Adipocyte (in vitro differentiated cells): ENCODE results near the gene ARHGAP35.
"Not testable (repeated sequence)": the region's sequence is repeated elsewhere in the genome, so short reads cannot be mapped to it uniquely, and the experiment has no call there.

Experiments used
- DNase-seq: peaks from one replicate; pipeline ENCODE4 v3.0.0-alpha.2; 2015; ENCODE audit warnings: low read depth
- H3K27me3 ChIP-seq: replicated peaks from 2 replicates; pipeline ENCODE4 v1.7.0; 2013; ENCODE audit warnings: mild to moderate bottlenecking, low read length, moderate library complexity; ENCODE audit not compliant: control insufficient read depth, insufficient read depth
- H3K36me3 ChIP-seq: 2 replicates; pipeline ENCODE4 v1.7.0; 2013; ENCODE audit warnings: low read length, mild to moderate bottlenecking, moderate library complexity; ENCODE audit not compliant: control insufficient read depth, insufficient read depth, severe bottlenecking
- H3K4me1 ChIP-seq: 2 replicates; pipeline ENCODE4 v1.7.0; 2013; ENCODE audit warnings: mild to moderate bottlenecking, low read length, moderate library complexity; ENCODE audit not compliant: control insufficient read depth, insufficient read depth
- H3K4me3 ChIP-seq: 2 replicates; pipeline ENCODE4 v1.7.0; 2013; ENCODE audit warnings: mild to moderate bottlenecking, low read length, moderate library complexity
- H3K9ac ChIP-seq: 2 replicates; pipeline ENCODE4 v1.7.0; 2013; ENCODE audit warnings: mild to moderate bottlenecking, low read length, moderate library complexity
- H3K9me3 ChIP-seq: 2 replicates; pipeline ENCODE4 v1.7.0; 2013; ENCODE audit warnings: mild to moderate bottlenecking, low read length, moderate library complexity; ENCODE audit not compliant: control insufficient read depth

The ARHGAP35 gene

DNA sequence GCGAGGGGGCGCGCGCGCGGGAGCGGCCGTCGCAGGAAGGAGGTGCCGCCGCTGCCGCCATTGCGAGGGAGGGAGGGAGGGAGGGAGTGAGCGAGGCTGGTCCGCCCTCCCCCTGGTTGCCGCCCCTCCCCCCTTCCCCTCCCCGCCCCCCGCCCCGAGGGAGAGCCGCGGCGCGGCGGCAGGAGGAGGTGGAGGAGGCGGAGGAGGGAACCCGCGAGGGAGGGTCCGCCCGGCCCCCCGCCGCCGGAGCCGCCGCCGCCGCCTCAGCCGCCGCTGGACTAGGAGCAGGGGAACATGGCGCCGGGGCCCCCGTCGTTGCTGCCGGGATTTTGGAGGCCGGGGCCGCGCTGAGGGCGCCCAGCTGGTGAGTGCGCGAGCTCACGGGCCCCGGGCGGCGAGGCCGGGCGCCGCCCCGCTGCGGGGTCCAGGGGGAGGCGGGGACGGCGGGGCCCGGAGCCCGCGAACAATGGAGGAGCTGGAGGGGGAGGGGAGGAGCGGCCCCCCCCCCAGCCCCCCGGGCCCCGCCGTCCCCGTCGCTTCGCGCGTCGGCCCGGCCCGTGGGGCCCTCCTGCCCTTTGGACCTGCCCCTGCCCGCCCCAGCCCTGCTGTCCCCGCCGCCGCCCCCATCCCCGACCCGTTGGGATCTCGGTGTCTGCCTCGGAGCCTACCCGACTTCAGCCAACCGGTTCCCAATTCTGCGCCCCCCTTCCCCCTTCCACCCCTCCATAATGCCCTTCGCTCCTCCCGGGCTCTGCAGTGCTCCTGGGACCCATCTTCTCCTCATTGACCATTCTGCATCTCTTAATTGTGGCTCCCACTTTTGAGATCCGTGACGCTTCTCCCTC lies at the start of gene ARHGAP35:
ARHGAP35 (plus strand) TSS at position 152 of the 845 bp plus-strand sequence. CDS start 57,679 bp downstream, outside the sequence.
- H3K4me1 ChIP-seq: peaks cover 51% of the 10 kb centered on the region
- peak within 1 kb of the TSS; percentile 96 for H3K4me3 ChIP-seq
- no peaks in the 10 kb centered on the region for H3K36me3 ChIP-seq
- DNase-seq: peak; percentile 92
- H3K9ac ChIP-seq: peak within 1 kb of the TSS; percentile 98
- H3K9me3 ChIP-seq: no peaks in the 10 kb centered on the region
- H3K27me3 ChIP-seq: no peaks in the 10 kb centered on the region

- Histone ChIP-seq H3K4me1 (peaks cover 5% of the 10 kb centered on the region), H3K9ac (no peak overlapping the region), H3K27me3 (no peaks in the 10 kb centered on the region), H3K9me3 (no peaks in the 10 kb centered on the region), H3K4me3 (no peak overlapping the region), H3K36me3 (no peaks in the 10 kb centered on the region)
- DNase-seq: no peak
Observed at GRCh38 chr19:46812977-46813838, 47.6 kb upstream of the ARHGAP35 start.

- H3K36me3 ChIP-seq: no peaks in the 10 kb centered on the region
- H3K4me3 ChIP-seq: no peak overlapping the region
- no peaks in the 10 kb centered on the region for H3K9me3 ChIP-seq
- peak; percentile 58 for DNase-seq
- peaks cover 5% of the 10 kb centered on the region for H3K4me1 ChIP-seq
- H3K27me3 ChIP-seq: no peaks in the 10 kb centered on the region
- no peak overlapping the region for H3K9ac ChIP-seq
Observed at GRCh38 chr19:46813839-46814358, 46.9 kb upstream of the ARHGAP35 start.

DNA sequence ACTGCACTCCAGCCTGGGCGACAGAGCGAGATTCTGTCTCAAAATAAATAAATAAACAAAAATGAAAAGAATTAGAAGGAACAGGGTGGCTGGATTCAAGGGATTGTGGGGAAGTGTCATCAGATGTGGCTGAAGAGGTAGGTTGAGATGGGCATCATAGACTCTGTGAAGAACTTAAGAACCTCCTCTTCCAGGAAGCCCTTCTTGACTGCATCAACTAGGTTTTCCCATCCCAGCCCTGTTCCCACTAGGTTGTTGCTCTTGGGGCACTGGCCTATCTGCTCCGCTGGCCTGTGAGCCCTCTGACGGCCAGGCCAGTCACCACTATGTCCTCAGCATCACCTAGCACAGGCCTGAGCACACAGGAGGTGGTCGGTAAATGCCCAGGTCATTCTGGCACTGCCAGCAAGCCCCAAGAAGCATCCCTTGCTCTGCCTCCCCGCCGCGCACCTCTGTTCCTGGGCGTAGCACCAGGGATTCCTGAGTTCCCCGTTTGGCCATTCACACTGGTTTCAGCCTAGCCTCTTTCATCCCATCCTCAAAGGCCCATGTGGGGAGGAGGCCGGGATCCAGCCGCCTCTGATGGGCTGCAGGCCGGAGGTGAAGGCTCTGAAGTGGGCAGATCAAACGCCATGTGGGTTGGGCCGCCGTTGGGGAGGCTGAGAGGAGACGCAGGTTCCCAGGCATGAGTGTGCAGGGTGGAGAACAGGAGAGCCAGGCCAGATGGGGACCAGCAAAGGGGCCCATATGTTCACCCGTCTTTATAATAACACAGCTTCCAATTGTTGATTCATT lies 44.8 kb upstream of the ARHGAP35 start:
- Histone ChIP-seq H3K9ac (no peak overlapping the region), H3K4me3 (no peak overlapping the region), H3K4me1 (peaks cover 5% of the 10 kb centered on the region), H3K36me3 (no peaks in the 10 kb centered on the region), H3K9me3 (no peaks in the 10 kb centered on the region), H3K27me3 (no peaks in the 10 kb centered on the region)
- no peak for DNase-seq

DNA sequence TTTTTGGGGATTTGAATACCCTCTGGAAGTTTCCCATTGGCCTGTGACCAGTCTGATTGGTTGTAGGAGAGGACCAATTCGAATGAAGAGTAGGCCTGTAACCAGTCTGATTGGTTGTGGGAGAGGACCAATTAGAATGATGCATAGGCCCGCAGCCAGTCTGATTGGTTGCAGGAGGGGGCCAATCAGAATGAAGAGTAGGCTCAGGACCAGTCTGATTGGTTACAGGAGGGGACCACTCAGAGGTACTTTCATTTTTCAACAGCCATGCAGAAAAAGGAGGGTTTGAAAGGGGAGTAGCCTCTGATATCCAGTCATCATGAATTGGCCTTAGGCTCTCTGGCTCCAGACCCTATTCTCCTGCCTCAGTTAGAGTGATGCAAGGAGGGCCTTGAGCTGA lies 42.0 kb upstream of the ARHGAP35 start:
- Histone ChIP-seq H3K9me3 (no peaks in the 10 kb centered on the region), H3K4me1 (peaks cover 3% of the 10 kb centered on the region), H3K9ac (no peak overlapping the region), H3K36me3 (no peaks in the 10 kb centered on the region), H3K27me3 (no peaks in the 10 kb centered on the region), H3K4me3 (no peak overlapping the region)
- DNase-seq: peak; percentile 24

DNA sequence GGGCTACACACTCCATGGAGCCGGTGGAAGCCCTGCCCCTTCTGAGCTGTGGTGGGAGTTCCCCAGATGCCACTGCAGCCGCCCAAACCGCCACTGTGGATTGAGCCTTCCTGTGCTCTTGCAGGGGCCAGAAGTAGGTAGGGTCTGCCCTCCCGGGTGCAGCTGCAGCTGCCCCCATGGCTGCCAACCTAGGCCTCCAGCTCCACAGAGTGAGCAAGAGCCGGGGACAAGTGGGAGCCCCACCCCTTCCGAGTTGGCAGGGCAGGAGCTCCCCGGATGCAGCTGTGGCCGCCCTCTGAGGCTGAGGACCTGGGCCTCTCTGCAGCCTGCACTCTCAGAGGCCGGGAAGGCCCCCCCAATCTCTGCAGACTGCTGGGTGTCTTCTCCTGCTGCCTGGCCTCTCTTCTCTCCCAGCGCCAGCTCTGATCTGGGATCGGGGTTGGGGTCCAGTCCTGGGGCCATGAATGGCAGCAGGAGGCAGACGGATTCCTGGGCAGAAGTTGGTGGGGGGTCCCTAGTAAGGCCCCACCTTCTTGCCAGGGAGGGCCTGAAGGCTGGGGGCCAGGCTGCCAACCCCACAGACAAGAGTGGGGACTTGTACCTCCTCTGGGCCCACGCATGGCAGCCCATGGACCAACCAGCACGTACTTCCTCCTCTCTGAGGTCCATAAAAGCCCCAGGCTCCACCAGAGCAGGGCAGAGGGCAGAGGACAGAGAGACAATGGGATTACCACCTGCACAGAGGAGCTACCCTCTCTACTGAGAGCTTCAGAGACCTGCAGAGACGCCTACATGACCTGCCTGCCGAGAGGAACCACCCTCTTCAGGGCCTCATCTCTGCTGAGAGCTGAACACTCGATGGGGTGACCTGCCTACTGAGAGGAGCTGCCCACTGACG lies 39.0 kb upstream of the ARHGAP35 start:
- no peaks in the 10 kb centered on the region for H3K36me3 ChIP-seq
- DNase-seq: no peak
- no peak overlapping the region for H3K4me3 ChIP-seq
- H3K4me1 ChIP-seq: no peaks in the 10 kb centered on the region
- H3K9me3 ChIP-seq: no peaks in the 10 kb centered on the region
- H3K27me3 ChIP-seq: no peaks in the 10 kb centered on the region
- no peak overlapping the region for H3K9ac ChIP-seq

GRCh38 chr19:46822410-46822787 lies 38.4 kb upstream of the ARHGAP35 start:
- H3K4me1 ChIP-seq, H3K9ac ChIP-seq, DNase-seq, H3K9me3 ChIP-seq, H3K36me3 ChIP-seq, H3K4me3 ChIP-seq, H3K27me3 ChIP-seq: not testable (repeated sequence)

DNA sequence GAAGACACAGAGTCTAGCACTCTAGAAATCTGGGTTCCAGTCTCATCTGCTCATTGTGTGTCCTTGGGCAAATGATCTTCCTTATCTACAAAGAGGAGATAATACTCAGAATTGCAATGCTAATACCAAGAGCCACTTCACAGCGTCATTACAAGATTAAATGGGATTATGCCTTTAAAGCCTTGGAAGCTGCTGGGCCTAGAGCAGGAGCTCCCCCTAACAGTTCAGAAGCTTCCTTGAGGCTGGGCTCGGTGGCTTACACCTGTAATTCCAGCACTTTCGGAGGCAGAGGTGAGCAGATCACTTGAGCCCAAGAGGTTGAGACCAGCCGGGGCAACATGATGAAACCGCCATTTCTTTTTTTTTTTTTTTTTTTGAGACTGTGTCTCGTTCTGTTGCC lies 37.7 kb upstream of the ARHGAP35 start:
- Histone ChIP-seq H3K27me3 (no peaks in the 10 kb centered on the region), H3K9me3 (no peaks in the 10 kb centered on the region), H3K36me3 (no peaks in the 10 kb centered on the region), H3K4me1 (no peaks in the 10 kb centered on the region), H3K4me3 (no peak overlapping the region), H3K9ac (no peak overlapping the region)
- DNase-seq: no peak

- DNase-seq: peak; percentile 45
- no peaks in the 10 kb centered on the region for H3K27me3 ChIP-seq
- H3K4me1 ChIP-seq: no peaks in the 10 kb centered on the region
- H3K9ac ChIP-seq: no peak overlapping the region
- no peaks in the 10 kb centered on the region for H3K36me3 ChIP-seq
- no peaks in the 10 kb centered on the region for H3K9me3 ChIP-seq
- no peak overlapping the region for H3K4me3 ChIP-seq
Observed at GRCh38 chr19:46824890-46825730, 35.7 kb upstream of the ARHGAP35 start.

DNA sequence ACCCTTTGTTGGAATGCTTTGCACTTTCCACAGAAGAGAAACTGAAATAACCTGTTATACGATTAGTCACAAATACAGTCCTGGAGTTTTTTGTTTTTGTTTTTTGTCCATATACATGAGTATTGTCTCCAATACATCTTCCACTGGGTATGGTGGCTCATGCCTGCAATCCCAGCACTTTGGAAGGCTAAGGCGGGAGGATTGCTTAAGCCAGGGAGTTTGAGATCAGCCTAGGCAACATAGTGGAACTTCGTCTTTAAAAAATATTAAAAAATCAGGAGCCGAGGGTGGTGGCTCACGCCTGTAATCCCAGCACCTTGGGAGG lies 35.1 kb upstream of the ARHGAP35 start:
- Histone ChIP-seq H3K4me1 (no peaks in the 10 kb centered on the region), H3K9me3 (no peaks in the 10 kb centered on the region), H3K36me3 (no peaks in the 10 kb centered on the region), H3K27me3 (no peaks in the 10 kb centered on the region), H3K4me3 (no peak overlapping the region), H3K9ac (no peak overlapping the region)
- no peak for DNase-seq
